Activated naive CD4-positive, alpha-beta T cell (primary cell): ENCODE data around the gene FARP2.
"Not testable (repeated sequence)": the region's sequence is repeated elsewhere in the genome, so short reads cannot be mapped to it uniquely, and the experiment has no call there.

Experiments used
- DNase-seq, 4 experiments: peaks; one replicate each; lab custom pipeline; 2025; lab: John Stamatoyannopoulos, UW

The FARP2 gene

DNA sequence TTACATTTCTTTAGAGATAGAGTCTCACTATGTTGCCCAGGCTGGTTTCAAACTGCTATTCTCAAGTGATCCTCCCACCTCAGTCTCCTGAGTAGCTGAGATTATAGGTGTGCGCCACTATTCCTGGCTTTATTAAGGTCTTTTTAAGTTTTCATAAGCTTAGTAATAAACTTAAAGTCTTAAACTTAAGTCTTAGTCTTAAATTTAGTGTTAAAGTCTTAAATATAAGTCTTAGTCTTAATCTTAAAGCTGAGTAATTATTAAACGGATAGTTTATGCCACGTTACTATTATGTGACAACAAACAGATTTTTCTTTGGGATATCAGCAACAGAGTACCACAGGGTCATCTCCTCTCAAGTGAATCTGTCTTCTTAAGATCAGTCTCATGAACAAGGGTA, 12.6 kb downstream of the FARP2 start:
- DNase-seq = no peak

GRCh38 chr2:241372361-241372992, 16.4 kb downstream of the FARP2 start:
- no peak for DNase-seq

- no peak for DNase-seq
These were observed 17.4 kb downstream of the FARP2 start for GRCh38 chr2:241373446-241373845.

DNA sequence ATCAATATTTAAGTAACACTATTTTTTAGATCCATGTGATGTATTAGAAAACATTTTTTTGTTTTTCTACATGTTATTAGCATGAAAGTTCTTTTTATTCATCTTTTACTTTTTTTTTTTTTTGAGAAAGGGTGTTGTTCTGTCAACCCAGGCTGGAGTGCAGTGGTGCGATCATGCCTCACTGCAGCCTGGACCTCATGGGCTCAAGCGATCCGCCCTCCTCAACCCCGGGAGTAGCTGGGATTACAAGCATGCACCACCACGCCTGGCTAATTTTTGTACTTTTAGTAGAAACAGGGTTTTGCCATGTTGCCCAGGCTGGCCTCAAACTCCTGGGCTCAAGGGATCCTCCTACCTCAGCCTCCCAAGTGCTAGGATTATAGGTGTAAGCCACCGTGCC, 17.8 kb downstream of the FARP2 start:
- DNase-seq = not testable (repeated sequence)

GRCh38 chr2:241375300-241375699, 19.2 kb downstream of the FARP2 start:
- DNase-seq = no peak

- DNase-seq = no peak
These were observed 20.7 kb downstream of the FARP2 start for GRCh38 chr2:241376808-241377207.

GRCh38 chr2:241378816-241379215, 22.7 kb downstream of the FARP2 start:
- no peak for DNase-seq

GRCh38 chr2:241379481-241380480, 23.7 kb downstream of the FARP2 start:
- DNase-seq = no peak

DNA sequence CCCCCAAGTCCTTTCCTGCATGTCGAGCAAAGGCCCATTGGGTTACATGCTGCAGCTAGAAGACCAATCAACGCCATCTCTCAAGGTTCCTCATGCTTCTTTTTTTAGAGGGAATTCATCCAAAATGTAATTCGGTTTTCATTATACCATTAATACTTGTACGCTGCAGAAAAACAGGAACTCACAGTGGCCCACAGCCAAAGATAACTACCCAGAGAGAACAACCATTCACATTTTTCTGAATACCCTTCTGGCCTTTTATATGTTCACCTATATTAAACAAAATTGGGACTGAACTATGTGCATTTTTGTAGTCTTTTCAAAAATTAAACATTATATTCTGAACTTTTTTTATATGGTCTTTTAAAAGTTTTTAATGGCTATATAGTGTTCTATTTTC, 25.8 kb downstream of the FARP2 start:
- DNase-seq = no peak

DNA sequence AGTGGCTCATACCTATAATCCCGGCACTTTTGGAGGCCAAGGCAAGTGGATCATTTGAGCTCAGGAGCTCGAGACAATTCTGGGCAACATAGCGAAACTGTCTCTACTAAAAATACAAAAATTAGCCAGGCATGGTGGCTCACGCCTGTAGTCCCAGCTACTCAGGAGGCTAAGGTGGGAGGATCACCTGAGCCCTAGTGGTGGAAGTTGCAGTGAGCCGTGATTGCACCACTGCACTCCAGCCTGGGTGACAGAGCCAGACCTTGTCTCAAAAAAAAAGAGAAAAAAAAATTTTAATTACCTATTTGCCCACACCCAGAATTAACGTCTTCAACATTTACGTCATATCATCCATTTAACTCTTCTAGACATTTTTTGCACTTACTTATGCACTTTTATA, 29.4 kb downstream of the FARP2 start:
- DNase-seq = not testable (repeated sequence)

GRCh38 chr2:241386519-241386918, 30.4 kb downstream of the FARP2 start:
- DNase-seq = no peak

GRCh38 chr2:241389697-241390096, 33.6 kb downstream of the FARP2 start:
- DNase-seq = no peak

- DNase-seq = no peak
These were observed 34.5 kb downstream of the FARP2 start for GRCh38 chr2:241390301-241391206.

DNA sequence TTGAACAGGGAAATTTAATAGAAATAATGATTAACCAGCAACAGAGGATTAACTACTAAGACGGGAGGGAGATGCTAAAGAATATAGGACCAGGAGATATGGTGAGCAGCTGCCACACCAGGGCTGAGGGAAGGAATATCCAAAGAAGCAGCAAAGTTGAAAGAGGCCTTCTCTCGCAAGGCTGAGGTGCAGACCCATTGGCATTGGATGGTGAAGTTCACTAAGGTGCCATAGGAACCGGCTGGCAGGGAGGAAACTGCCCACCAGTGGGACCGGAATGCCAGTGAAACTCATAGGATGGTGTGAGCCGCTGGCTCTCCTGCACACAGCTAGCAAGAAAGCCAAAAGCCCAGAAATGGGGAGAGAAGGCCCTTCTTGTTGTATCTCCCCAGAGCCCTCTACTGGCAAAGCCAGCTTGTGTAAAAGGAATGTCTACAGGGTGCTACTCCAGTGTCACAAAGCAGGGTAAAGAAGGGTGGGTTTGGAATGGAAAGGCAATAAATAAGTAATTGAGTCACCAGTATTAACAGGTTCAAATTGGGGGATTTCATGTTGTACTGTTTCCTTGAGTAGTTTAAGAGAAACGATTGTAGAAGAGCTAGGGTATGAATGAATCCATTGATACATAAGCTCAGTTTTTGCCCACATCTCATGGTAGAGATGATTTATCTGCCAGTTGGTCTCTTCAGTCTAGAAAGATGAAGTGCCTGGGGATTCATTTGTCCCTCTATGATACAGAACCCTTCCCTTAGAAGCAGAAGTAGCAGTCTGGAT, 36.0 kb downstream of the FARP2 start:
- no peak for DNase-seq

GRCh38 chr2:241392753-241393152, 36.7 kb downstream of the FARP2 start:
- not testable (repeated sequence) for DNase-seq

DNA sequence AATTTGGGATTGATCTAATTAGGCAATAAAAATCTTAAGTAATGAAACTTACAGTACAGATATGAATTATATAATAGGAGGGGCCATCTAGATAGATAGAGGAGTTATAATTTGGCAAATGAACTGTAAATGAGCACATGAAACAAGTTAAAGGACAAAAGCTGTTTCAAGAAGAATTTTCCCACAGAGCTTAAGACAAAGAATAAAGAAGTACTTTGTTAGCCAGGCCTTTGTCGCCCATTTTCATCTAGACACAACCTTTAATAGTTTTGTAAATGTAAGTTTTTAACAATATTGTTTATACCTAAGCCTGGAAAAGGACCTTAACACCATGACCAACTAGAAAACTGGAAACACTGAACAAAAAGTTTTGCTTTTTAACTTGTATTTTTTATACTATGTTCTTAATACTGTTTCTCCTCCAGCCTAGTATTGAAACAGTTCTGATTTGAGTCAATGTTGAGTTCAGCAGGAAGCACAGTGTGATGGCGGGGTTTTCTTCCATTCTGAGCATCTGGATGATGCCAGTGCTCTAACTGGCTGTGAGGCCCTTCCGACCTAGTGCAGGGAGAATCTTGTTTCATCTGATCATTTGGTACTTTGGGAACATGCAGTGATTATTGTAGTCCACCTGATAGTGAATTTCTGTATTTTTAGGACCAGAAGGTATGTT, 37.6 kb downstream of the FARP2 start:
- DNase-seq = no peak

DNA sequence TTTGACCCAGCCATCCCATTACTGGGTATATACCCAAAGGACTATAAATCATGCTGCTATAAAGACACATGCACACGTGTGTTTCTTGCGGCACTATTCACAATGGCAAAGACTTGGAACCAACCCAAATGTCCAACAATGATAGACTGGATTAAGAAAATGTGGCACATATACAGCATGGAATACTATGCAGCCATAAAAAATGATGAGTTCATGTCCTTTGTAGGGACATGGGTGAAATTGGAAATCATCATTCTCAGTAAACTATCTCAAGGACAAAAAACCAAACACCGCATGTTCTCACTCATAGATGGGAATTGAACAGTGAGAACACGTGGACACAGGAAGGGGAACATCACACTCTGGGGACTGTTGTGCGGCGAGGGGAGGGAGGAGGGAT, 40.7 kb downstream of the FARP2 start:
- DNase-seq = not testable (repeated sequence)

- no peak for DNase-seq
These were observed 44.1 kb downstream of the FARP2 start for GRCh38 chr2:241399941-241400922.

GRCh38 chr2:241408849-241409248, 52.8 kb downstream of the FARP2 start:
- no peak for DNase-seq
